Astrocyte (in vitro differentiated cells and primary cell): ENCODE data around the gene TAGLN2.

Experiments used
- CTCF ChIP-seq: IDR thresholded peaks from 2 replicates; pipeline ENCODE4 v1.5.1; 2011; ENCODE audit warnings: low read depth, mild to moderate bottlenecking, inconsistent platforms, low read length, moderate library complexity; ENCODE audit not compliant: insufficient read depth
- EZH2 ChIP-seq: IDR thresholded peaks from 2 replicates; pipeline ENCODE4 v1.6.1; 2012; ENCODE audit warnings: mild to moderate bottlenecking, low read length, inconsistent platforms; ENCODE audit not compliant: insufficient read depth

GRCh38 chr1:159877695-159878444 is 47.4 kb downstream of the TAGLN2 start:
- TF ChIP-seq CTCF (no peak), EZH2 (no peak)
